HG03175 (cell line): ENCODE results near the gene ZCCHC14.
A peak's percentile ranks its signal among the peaks of the same experiment; 100 is the strongest.

Source experiments
- ATAC-seq: cut with Tn5 transposase; IDR thresholded peaks from one replicate; pipeline ENCODE4 v1.9.1; 2021; ENCODE audit warnings: mild to moderate bottlenecking, moderate library complexity; ENCODE audit not compliant: unreplicated experiment

ZCCHC14 gene

GRCh38 chr16:87492721-87493607, at the start of gene ZCCHC14:
TSS of gene ZCCHC14 (minus strand) at chr16:87493024. CDS start at chr16:87492238, 786 bp downstream.
- ATAC-seq = peak; percentile 88

GRCh38 chr16:87541872-87542234, 49.0 kb upstream of the ZCCHC14 start:
- no peak for ATAC-seq

- no peak for ATAC-seq
Measured at GRCh38 chr16:87541147-87541871, 48.5 kb upstream of the ZCCHC14 start.

- no peak for ATAC-seq
Measured at GRCh38 chr16:87540897-87541146, 48.0 kb upstream of the ZCCHC14 start.

- no peak for ATAC-seq
Measured at GRCh38 chr16:87540072-87540896, 47.5 kb upstream of the ZCCHC14 start.

GRCh38 chr16:87539113-87539512, 46.3 kb upstream of the ZCCHC14 start:
- no peak for ATAC-seq

GRCh38 chr16:87538594-87538993, 45.8 kb upstream of the ZCCHC14 start:
- no peak for ATAC-seq

- no peak for ATAC-seq
Measured at GRCh38 chr16:87538160-87538559, 45.3 kb upstream of the ZCCHC14 start.

GRCh38 chr16:87536795-87537142, 43.9 kb upstream of the ZCCHC14 start:
- no peak for ATAC-seq

- no peak for ATAC-seq
Measured at GRCh38 chr16:87535855-87536794, 43.3 kb upstream of the ZCCHC14 start.

- no peak for ATAC-seq
Measured at GRCh38 chr16:87535457-87535854, 42.6 kb upstream of the ZCCHC14 start.

- no peak for ATAC-seq
Measured at GRCh38 chr16:87534751-87535150, 41.9 kb upstream of the ZCCHC14 start.

GRCh38 chr16:87534030-87534653, 41.3 kb upstream of the ZCCHC14 start:
- no peak for ATAC-seq

GRCh38 chr16:87533061-87533460, 40.2 kb upstream of the ZCCHC14 start:
- no peak for ATAC-seq

- no peak for ATAC-seq
Measured at GRCh38 chr16:87531418-87531817, 38.6 kb upstream of the ZCCHC14 start.

- no peak for ATAC-seq
Measured at GRCh38 chr16:87528690-87529579, 36.1 kb upstream of the ZCCHC14 start.

GRCh38 chr16:87527055-87527724, 34.4 kb upstream of the ZCCHC14 start:
- no peak for ATAC-seq

GRCh38 chr16:87526238-87526947, 33.6 kb upstream of the ZCCHC14 start:
- ATAC-seq = no peak
